K562 (cell line): ENCODE results near the gene SCMH1. TPM values are rescaled to one million over a fixed set of nuclear protein-coding genes. Genes with fewer than 3 reads are reported as not detected.
A peak's percentile ranks its signal among the peaks of the same experiment; 100 is the strongest.

ENCODE experiments used
- DMBX1 ChIP-seq: fragments of 250-450 bp; sonication (Bioruptor Pico); IDR thresholded peaks from 2 replicates; pipeline ENCODE4 v1.8.0; 2022; ENCODE audit warnings: inconsistent platforms, mild to moderate bottlenecking, moderate library complexity, borderline replicate concordance
- EP300 ChIP-seq: IDR thresholded peaks from 2 replicates; pipeline ENCODE4 v1.6.1; 2012; ENCODE audit warnings: low read length, improper control_type of control experiment
- HIVEP1 ChIP-seq: fragments of 250-450 bp; sonication (Bioruptor Pico); IDR thresholded peaks from 2 replicates; pipeline ENCODE4 v1.4.0; 2020; ENCODE audit warnings: mild to moderate bottlenecking
- JUND ChIP-seq, 2 experiments: IDR thresholded peaks; 2 replicates in 1 of 2; 3 replicates in 1 of 2; pipeline ENCODE4 v1.6.1; 2011; ENCODE audit warnings: borderline replicate concordance in 2 of 2, low read depth in 2 of 2, low read length in 2 of 2, improper control_type of control experiment in 1 of 2, missing biosample characterization in 1 of 2, missing genetic modification characterization in 1 of 2, missing genetic modification reagents in 1 of 2
- KDM4B ChIP-seq, 2 experiments: fragments of 450-650 bp in 1 of 2; sonication (generic) in 1 of 2; IDR thresholded peaks; 2 replicates each; pipeline ENCODE4 v1.6.1; 2016 to 2017; ENCODE audit warnings: borderline replicate concordance in 2 of 2, antibody characterized with exemption in 1 of 2, low read depth in 1 of 2, mild to moderate bottlenecking in 1 of 2
- LARP7 ChIP-seq: fragments of 450-650 bp; IDR thresholded peaks from 2 replicates; pipeline ENCODE4 v1.6.1; 2016
- SIN3A ChIP-seq, 2 experiments: fragments of 150-350 bp in 1 of 2; IDR thresholded peaks; 2 replicates each; pipeline ENCODE4 v1.6.1; 2011 to 2016; ENCODE audit warnings: borderline replicate concordance in 2 of 2, low read depth in 2 of 2, low read length in 2 of 2, mild to moderate bottlenecking in 2 of 2, moderate library complexity in 2 of 2; ENCODE audit not compliant: control insufficient read depth in 1 of 2
- YY1 ChIP-seq, 3 experiments: IDR thresholded peaks; 2 replicates each; pipeline ENCODE4 v1.6.1; 2011; ENCODE audit warnings: low read length in 2 of 3, mild to moderate bottlenecking in 2 of 3, moderate library complexity in 2 of 3, borderline replicate concordance in 1 of 3, control low read depth in 1 of 3, low read depth in 1 of 3; ENCODE audit not compliant: insufficient read depth in 3 of 3, insufficient replicate concordance in 2 of 3, control insufficient read depth in 1 of 3, insufficient read length in 1 of 3; ENCODE audit errors: extremely low read depth in 1 of 3
- ZBTB40 ChIP-seq, 2 experiments: fragments of 450-650 bp in 1 of 2; sonication (generic) in 1 of 2; formaldehyde crosslinking in 1 of 2; IDR thresholded peaks; 2 replicates each; pipeline versions ENCODE4 v1.7.1 to v1.9.0; 2016 to 2022; ENCODE audit warnings: inconsistent platforms in 1 of 2, mild to moderate bottlenecking in 1 of 2, missing genetic modification reagents in 1 of 2
- polyA plus RNA-seq, 8 experiments: library from polyadenylated mRNA; depleted of rRNA in 4 of 8; stranded (reverse) in 5 of 8; unstranded in 3 of 8; fragments of >200 nt; fragmentation: Nextera tagmentation in 2 of 8; fragmentation: Illumina TruSeq in 1 of 8; extraction: Ambion mirVana in 2 of 8; extraction: Trizol in 1 of 8; gene quantifications; 2 replicates each; pipeline versions ENCODE4 v1.2.1 to v1.2.3, GENCODE V29; 2011 to 2014; ENCODE audit warnings: inconsistent platforms in 1 of 8, missing spikeins in 1 of 8
- total RNA-seq, 7 experiments: library from RNA; depleted of rRNA in 6 of 7; stranded (reverse); fragments of >200 nt in 6 of 7; fragmentation: Illumina TruSeq in 2 of 7; extraction: Trizol in 2 of 7; gene quantifications; 2 replicates each; pipeline versions ENCODE4 v1.2.1 to v1.2.3, GENCODE V29; 2011 to 2021; ENCODE audit warnings: low replicate concordance in 1 of 7
- TF ChIP-seq, protein P1 (sequence below): sonication (generic); formaldehyde crosslinking; IDR thresholded peaks from 2 replicates; pipeline ENCODE4 v1.8.0; 2022; ENCODE audit warnings: mild to moderate bottlenecking, missing genetic modification reagents

SCMH1 gene
- total and polyA plus RNA-seq, 9 of the 15 experiments (the other 6 are each of a cell fraction or from before 2014, with no cell fraction given), result 8.5 to 37.0 (median 26.8) TPM

GRCh38 chr1:40980453-40981121 lies 261.5 kb downstream of the SCMH1 start (continued):
- TF ChIP-seq ZBTB40 (IDR thresholded peaks at IDR 0.05) (peak; percentile 43; the same call in 1 of the 2 replicates), ZBTB40 (CRISPR knock-in tag; IDR thresholded peaks at IDR 0.05) (no peak), EP300 (no peak), YY1 (IDR thresholded peaks at IDR 0.05; ENCODE audit: borderline replicate concordance in 1 of 3, control insufficient read depth in 1 of 3, extremely low read depth in 1 of 3, insufficient read depth in 3 of 3, insufficient read length in 1 of 3, insufficient replicate concordance in 2 of 3, low read depth in 1 of 3, low read length in 2 of 3) (peak in 1 of 3 experiments; percentile 28), KDM4B (IDR thresholded peaks at IDR 0.05; ENCODE audit: borderline replicate concordance in 2 of 2, low read depth in 1 of 2) (no peak), SIN3A (IDR thresholded peaks at IDR 0.05; ENCODE audit: borderline replicate concordance in 2 of 2, control insufficient read depth in 1 of 2, low read depth in 2 of 2, low read length in 2 of 2) (peak in 1 of 2 experiments; percentile 50; a peak in 1 of 4 replicates), JUND (IDR thresholded peaks at IDR 0.05; ENCODE audit: borderline replicate concordance, low read depth, low read length) (no peak), JUND (tag; IDR thresholded peaks at IDR 0.05; ENCODE audit: borderline replicate concordance, low read depth, low read length) (0 out of 3 replicates have a peak, but pooled peaks have one; percentile 39), DMBX1 (CRISPR knock-in tag) (0 out of 2 replicates have a peak, but pooled peaks have one; percentile 2), HIVEP1 (0 out of 2 replicates have a peak, but pooled peaks have one; percentile 45), LARP7 (0 out of 2 replicates have a peak, but pooled peaks have one; percentile 46)
- TF ChIP-seq, protein P1, sequence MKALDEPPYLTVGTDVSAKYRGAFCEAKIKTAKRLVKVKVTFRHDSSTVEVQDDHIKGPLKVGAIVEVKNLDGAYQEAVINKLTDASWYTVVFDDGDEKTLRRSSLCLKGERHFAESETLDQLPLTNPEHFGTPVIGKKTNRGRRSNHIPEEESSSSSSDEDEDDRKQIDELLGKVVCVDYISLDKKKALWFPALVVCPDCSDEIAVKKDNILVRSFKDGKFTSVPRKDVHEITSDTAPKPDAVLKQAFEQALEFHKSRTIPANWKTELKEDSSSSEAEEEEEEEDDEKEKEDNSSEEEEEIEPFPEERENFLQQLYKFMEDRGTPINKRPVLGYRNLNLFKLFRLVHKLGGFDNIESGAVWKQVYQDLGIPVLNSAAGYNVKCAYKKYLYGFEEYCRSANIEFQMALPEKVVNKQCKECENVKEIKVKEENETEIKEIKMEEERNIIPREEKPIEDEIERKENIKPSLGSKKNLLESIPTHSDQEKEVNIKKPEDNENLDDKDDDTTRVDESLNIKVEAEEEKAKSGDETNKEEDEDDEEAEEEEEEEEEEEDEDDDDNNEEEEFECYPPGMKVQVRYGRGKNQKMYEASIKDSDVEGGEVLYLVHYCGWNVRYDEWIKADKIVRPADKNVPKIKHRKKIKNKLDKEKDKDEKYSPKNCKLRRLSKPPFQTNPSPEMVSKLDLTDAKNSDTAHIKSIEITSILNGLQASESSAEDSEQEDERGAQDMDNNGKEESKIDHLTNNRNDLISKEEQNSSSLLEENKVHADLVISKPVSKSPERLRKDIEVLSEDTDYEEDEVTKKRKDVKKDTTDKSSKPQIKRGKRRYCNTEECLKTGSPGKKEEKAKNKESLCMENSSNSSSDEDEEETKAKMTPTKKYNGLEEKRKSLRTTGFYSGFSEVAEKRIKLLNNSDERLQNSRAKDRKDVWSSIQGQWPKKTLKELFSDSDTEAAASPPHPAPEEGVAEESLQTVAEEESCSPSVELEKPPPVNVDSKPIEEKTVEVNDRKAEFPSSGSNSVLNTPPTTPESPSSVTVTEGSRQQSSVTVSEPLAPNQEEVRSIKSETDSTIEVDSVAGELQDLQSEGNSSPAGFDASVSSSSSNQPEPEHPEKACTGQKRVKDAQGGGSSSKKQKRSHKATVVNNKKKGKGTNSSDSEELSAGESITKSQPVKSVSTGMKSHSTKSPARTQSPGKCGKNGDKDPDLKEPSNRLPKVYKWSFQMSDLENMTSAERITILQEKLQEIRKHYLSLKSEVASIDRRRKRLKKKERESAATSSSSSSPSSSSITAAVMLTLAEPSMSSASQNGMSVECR, result peak; percentile 50; the same call in 1 of the 2 replicates
